ENCODE measurements around the gene CACNA2D3. TPM values are rescaled to one million over a fixed set of nuclear protein-coding genes. Genes with fewer than 3 reads are reported as not detected.
"Not testable (repeated sequence)": the region's sequence is repeated elsewhere in the genome, so short reads cannot be mapped to it uniquely, and the experiment has no call there.

The CACNA2D3 gene
- total RNA-seq, 2 donors from 2014 or later: 1.1 to 5.9 TPM

DNA sequence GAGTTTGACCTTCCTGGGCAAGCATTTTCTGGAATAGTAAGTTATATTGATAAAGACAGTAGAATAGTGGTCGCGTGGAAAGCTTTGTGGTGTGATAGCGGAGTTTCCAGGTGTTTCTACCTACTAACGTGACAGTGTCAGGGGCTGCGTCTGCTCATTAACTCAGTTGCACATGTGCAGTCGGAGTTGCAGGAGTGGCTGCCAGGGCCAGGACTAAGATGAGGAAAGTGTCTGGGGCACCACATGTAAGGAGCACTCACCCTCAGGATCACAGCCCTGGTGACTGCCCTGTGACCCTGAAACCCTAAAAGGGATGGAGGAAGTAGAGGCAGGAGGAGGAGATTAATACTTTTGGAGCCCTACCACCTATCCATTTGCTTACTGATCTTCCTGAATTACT is 510.5 kb downstream of the CACNA2D3 start:
- Histone ChIP-seq H3K4me3 (no peak overlapping the region), H3K4me1 (replicated peaks) (no peaks in the 10 kb centered on the region), H3K27ac (no peak overlapping the region), H3K36me3 (no peaks in the 10 kb centered on the region), H3K27me3 (replicated peaks; ENCODE audit: insufficient read depth) (no peaks in the 10 kb centered on the region), H3K9me3 (no peaks in the 10 kb centered on the region)
- DNase-seq (ENCODE audit: low spot score): no peak
- intact Hi-C loops (cut with DNase I): no loop called here
- WGBS: 95% methylated on average over 6 of the region's 6 CpGs
- TF ChIP-seq, protein P1, sequence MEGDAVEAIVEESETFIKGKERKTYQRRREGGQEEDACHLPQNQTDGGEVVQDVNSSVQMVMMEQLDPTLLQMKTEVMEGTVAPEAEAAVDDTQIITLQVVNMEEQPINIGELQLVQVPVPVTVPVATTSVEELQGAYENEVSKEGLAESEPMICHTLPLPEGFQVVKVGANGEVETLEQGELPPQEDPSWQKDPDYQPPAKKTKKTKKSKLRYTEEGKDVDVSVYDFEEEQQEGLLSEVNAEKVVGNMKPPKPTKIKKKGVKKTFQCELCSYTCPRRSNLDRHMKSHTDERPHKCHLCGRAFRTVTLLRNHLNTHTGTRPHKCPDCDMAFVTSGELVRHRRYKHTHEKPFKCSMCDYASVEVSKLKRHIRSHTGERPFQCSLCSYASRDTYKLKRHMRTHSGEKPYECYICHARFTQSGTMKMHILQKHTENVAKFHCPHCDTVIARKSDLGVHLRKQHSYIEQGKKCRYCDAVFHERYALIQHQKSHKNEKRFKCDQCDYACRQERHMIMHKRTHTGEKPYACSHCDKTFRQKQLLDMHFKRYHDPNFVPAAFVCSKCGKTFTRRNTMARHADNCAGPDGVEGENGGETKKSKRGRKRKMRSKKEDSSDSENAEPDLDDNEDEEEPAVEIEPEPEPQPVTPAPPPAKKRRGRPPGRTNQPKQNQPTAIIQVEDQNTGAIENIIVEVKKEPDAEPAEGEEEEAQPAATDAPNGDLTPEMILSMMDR (IDR thresholded peaks at IDR 0.05): no peak
- TF ChIP-seq POLR2AphosphoS5 (IDR thresholded peaks at IDR 0.05): no peak
- no peak for TF ChIP-seq POLR2A (IDR thresholded peaks at IDR 0.05)

DNA sequence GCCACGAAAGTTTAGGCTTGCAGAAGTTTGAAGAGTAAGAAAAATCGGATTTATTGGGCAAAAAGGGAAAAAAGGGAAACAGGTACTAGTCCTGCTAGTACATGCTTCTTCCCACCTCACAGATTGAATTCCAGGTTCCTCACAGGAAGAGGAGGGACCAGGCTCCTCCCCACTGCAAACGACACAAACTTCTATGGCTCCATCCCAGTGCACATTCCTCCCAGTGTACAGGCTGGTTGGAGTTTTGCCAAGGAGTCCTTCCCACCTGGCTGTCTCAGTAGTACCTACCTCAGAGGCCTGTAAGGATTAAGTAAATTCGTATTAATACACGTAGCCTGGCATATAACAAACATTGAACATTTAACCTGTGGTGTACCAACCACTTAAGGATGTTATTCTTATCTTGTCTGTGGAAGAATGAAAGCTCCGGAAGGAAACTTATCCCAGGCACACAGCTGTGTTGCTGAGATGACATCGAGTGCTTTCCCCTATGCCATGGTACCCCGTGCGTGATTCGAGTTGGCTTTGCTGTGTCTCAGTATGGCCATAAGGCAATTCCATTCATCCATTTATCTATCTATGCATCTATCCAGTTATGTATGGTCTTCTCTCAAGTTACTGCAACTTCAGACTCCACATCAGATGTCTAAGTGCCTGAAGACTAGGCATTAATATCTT is 511.2 kb downstream of the CACNA2D3 start:
- intact Hi-C loops (cut with DNase I): no loop called here
- Histone ChIP-seq H3K4me3 (no peak overlapping the region), H3K4me1 (replicated peaks) (no peaks in the 10 kb centered on the region), H3K27ac (no peak overlapping the region), H3K9me3 (no peaks in the 10 kb centered on the region), H3K36me3 (no peaks in the 10 kb centered on the region), H3K27me3 (replicated peaks; ENCODE audit: insufficient read depth) (no peaks in the 10 kb centered on the region)
- whole genome bisulfite sequencing: 67% methylated on average over 10 of the region's 10 CpGs
- TF ChIP-seq, protein P1 (IDR thresholded peaks at IDR 0.05): no peak
- no peak for TF ChIP-seq POLR2AphosphoS5 (IDR thresholded peaks at IDR 0.05)
- TF ChIP-seq POLR2A (IDR thresholded peaks at IDR 0.05): no peak
- no peak for DNase-seq (ENCODE audit: low spot score)

DNA sequence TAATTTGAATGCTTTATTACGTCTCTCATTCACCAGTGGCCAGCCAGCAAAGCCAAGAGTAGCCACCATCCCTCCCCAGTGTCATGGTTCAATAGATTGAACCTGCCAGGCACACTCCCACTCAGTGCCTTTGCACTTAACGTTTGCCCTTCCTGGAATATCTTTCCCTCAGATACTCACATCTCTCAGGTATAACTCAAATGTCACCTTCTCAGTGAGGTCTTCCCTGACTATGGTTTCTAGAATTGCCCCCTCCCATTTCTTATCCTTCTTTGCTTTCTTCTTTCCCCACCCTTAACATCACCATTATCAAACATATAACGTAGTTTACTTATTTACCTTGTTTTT is 511.7 kb downstream of the CACNA2D3 start:
- Histone ChIP-seq H3K36me3 (no peaks in the 10 kb centered on the region), H3K27ac (no peak overlapping the region), H3K9me3 (no peaks in the 10 kb centered on the region), H3K4me3 (no peak overlapping the region), H3K27me3 (replicated peaks; ENCODE audit: insufficient read depth) (no peaks in the 10 kb centered on the region), H3K4me1 (replicated peaks) (no peaks in the 10 kb centered on the region)
- intact Hi-C loops (cut with DNase I): no loop called here
- 90% methylated on average over 3 of the region's 3 CpGs for WGBS
- TF ChIP-seq POLR2AphosphoS5 (IDR thresholded peaks at IDR 0.05) (no peak), POLR2A (IDR thresholded peaks at IDR 0.05) (no peak)
- TF ChIP-seq, protein P1 (IDR thresholded peaks at IDR 0.05): no peak
- no peak for DNase-seq (ENCODE audit: low spot score)

DNA sequence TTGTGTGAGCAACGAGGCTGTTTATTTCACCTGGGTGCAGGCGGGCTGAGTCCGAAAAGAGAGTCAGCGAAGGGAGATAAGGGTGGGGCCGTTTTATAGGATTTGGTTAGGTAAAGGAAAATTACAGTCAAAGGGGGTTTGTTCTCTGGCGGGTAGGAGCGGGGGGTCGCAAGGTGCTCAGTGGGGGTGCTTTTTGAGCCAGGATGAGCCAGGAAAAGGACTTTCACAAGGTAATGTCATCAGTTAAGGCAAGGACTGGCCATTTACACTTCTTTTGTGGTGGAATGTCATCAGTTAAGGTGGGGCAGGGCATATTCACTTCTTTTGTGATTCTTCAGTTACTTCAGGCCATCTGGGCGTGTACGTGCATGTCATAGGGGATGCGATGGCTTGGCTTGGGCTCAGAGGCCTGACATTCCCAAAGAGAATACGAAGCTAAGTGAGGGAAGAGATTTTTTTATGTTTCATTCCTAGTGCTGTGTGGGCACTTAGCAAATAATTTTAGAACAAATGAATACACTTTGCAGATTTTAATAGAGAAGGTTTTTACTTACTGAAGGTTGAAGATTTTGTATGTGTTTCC is 517.5 kb downstream of the CACNA2D3 start:
- H3K4me1 ChIP-seq (replicated peaks); DNase-seq (ENCODE audit: low spot score); H3K9me3 ChIP-seq; intact Hi-C loops (cut with DNase I); H3K36me3 ChIP-seq; H3K27ac ChIP-seq; H3K4me3 ChIP-seq; H3K27me3 ChIP-seq (replicated peaks; ENCODE audit: insufficient read depth): not testable (repeated sequence)
- 58% methylated on average over 12 of the region's 12 CpGs for WGBS

- H3K4me1 ChIP-seq (replicated peaks): no peaks in the 10 kb centered on the region
- 89% methylated on average over 2 of the region's 2 CpGs for WGBS
- DNase-seq (ENCODE audit: low spot score): no peak
- TF ChIP-seq POLR2A (IDR thresholded peaks at IDR 0.05): no peak
- TF ChIP-seq POLR2AphosphoS5 (IDR thresholded peaks at IDR 0.05): no peak
- TF ChIP-seq, protein P1 (IDR thresholded peaks at IDR 0.05): no peak
- H3K36me3 ChIP-seq: no peaks in the 10 kb centered on the region
- no peaks in the 10 kb centered on the region for H3K27me3 ChIP-seq (replicated peaks; ENCODE audit: insufficient read depth)
- intact Hi-C loops (cut with DNase I): no loop called here
- H3K27ac ChIP-seq: no peak overlapping the region
- no peaks in the 10 kb centered on the region for H3K9me3 ChIP-seq
- H3K4me3 ChIP-seq: no peak overlapping the region
These were observed 519.1 kb downstream of the CACNA2D3 start for GRCh38 chr3:54641226-54642014.
